Natural killer cell (primary cell): Measurements from ENCODE around the gene MAPK7. TPM values are rescaled to one million over a fixed set of nuclear protein-coding genes. Genes with fewer than 3 reads are reported as not detected.

ENCODE experiments used
- ATAC-seq, 3 donors: fragments of 150-1000 bp in 2 of 3; fragments of 200-7000 bp in 1 of 3; cut with Tn5 transposase; 1 replicate in 1 of 3; 2 replicates in 2 of 3; pipeline ENCODE4 v1.10.0; 2021; ENCODE audit warnings: mild to moderate bottlenecking in 2 of 3, moderate library complexity in 2 of 3
- DNase-seq, 2 donors: peaks; one replicate each; pipeline versions ENCODE4 v3.0.0 to v3.0.0-alpha.2; 2013 to 2021; ENCODE audit warnings: mixed read lengths in 1 of 2
- H3K27ac ChIP-seq: one replicate; pipeline ENCODE4 v1.5.1; 2013; ENCODE audit warnings: mild to moderate bottlenecking, low read length
- H3K27me3 ChIP-seq: one replicate; pipeline ENCODE4 v1.6.1; 2013; ENCODE audit warnings: low read length; ENCODE audit not compliant: control insufficient read depth, insufficient read depth
- H3K36me3 ChIP-seq: one replicate; pipeline ENCODE4 v1.6.1; 2013; ENCODE audit warnings: low read length; ENCODE audit not compliant: control insufficient read depth, insufficient read depth
- H3K4me1 ChIP-seq: one replicate; pipeline ENCODE4 v1.6.1; 2013; ENCODE audit warnings: low read length; ENCODE audit not compliant: control insufficient read depth, insufficient read depth
- H3K4me3 ChIP-seq: one replicate; pipeline ENCODE4 v1.5.1; 2013; ENCODE audit warnings: low read length
- H3K9me3 ChIP-seq: one replicate; pipeline ENCODE4 v1.6.1; 2013; ENCODE audit warnings: low read length; ENCODE audit not compliant: control insufficient read depth, insufficient read depth
- H3K27ac Mint-ChIP-seq, 2 donors: one replicate each; pipeline ENCODE4 v1.8.0; 2022; ENCODE audit warnings: mild to moderate bottlenecking in 2 of 2, mixed read lengths in 2 of 2, moderate library complexity in 1 of 2
- H3K27me3 Mint-ChIP-seq, 2 donors: one replicate each; pipeline ENCODE4 v1.8.0; 2022; ENCODE audit warnings: low read depth in 2 of 2, mixed read lengths in 2 of 2
- H3K36me3 Mint-ChIP-seq: one replicate; pipeline ENCODE4 v1.8.0; 2022; ENCODE audit warnings: mixed read lengths
- H3K4me1 Mint-ChIP-seq, 2 donors: one replicate each; pipeline ENCODE4 v1.8.0; 2022; ENCODE audit warnings: mixed read lengths in 2 of 2
- H3K4me3 Mint-ChIP-seq: one replicate; pipeline ENCODE4 v1.8.0; 2022; ENCODE audit warnings: mild to moderate bottlenecking, moderate library complexity, mixed read lengths
- H3K9me3 Mint-ChIP-seq, 2 donors: one replicate each; pipeline ENCODE4 v1.8.0; 2022; ENCODE audit warnings: mixed read lengths in 2 of 2
- CTCF ChIP-seq: fragments of 200-600 bp; IDR thresholded peaks from one replicate; pipeline ENCODE4 v1.8.0; 2022; ENCODE audit warnings: antibody characterized with exemption
- WGBS: methylation state at CpG from one replicate; pipeline ENCODE4 v1.1.7; 2013; ENCODE audit warnings: missing lambda C conversion rate; ENCODE audit not compliant: insufficient coverage; 5-methylcytosine and 5-hydroxymethylcytosine counted together
- intact Hi-C: fragments of 100-400 bp; cut with micrococcal nuclease; formaldehyde crosslinking; loops from one replicate; pipeline ENCODE4 v1.14.2; 2022
- total RNA-seq, 4 donors: library from RNA; stranded (reverse); fragments of 120-200 nt in 1 of 4; gene quantifications; one replicate each; pipeline versions ENCODE4 v1.2.3 to v1.2.4, GENCODE V29; 2013 to 2022

The MAPK7 gene
- total RNA-seq, 3 donors from 2014 or later (not counting 1 experiment from before 2014, with no cell fraction given) = 39.2 to 63.5 (median 54.1) TPM

DNA sequence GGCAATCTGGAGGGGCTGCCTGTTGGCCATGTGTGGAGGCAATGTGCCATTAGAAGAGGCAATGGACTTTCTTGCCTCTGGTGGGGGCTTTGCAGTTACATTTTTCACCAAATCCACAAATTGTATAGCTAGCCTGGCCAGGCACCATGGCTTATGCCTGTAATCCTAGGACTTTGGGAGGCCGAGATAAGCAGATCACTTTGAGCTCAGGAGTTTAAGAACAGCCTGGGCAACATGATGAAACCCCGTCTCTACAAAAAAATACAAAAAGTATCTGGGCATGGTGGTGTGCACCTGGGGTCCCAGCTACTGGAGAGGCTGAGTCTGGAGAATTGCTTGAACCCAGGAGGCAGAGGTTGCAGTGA, 30.0 kb downstream of the MAPK7 start:
- TF ChIP-seq CTCF = no peak
- Histone ChIP-seq H3K9me3 (no peaks in the 10 kb centered on the region), H3K36me3 (no peaks in the 10 kb centered on the region), H3K4me3 (no peak overlapping the region), H3K27ac (no peak overlapping the region), H3K27me3 (peaks cover 4% of the 10 kb centered on the region), H3K4me1 (no peaks in the 10 kb centered on the region)
- no peak for DNase-seq
- no peak overlapping the region for H3K27ac Mint-ChIP-seq
- no peak for ATAC-seq
- intact Hi-C loops = no loop called here
- WGBS = 97% methylated on average over 2 of the region's 2 CpGs
- no peak overlapping the region for H3K4me3 Mint-ChIP-seq
- no peaks in the 10 kb centered on the region for H3K9me3 Mint-ChIP-seq
- no peaks in the 10 kb centered on the region for H3K27me3 Mint-ChIP-seq
- peaks cover 0 to 12% of the 10 kb centered on the region in 2 donors for H3K4me1 Mint-ChIP-seq
- no peaks in the 10 kb centered on the region for H3K36me3 Mint-ChIP-seq

DNA sequence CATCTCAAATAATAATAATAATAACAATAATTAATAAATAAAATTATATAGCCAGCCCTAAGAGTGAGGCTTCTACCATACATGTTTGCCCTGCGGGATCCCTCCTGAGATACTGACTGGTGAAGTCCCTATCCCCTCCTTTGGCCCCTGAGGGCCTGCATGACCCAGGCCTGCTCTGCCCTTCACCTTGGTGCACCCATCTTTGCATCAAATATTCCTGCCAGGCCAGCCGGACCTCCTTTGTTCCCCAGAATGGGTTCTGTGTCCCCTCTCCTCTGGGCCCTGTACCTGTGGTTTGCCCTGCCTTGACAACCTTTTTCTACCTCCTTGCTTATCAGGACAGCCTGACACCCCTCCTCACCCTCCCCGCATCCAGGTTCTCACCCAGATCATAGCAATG, 30.8 kb downstream of the MAPK7 start:
- WGBS = 96% methylated on average over 2 of the region's 3 CpGs
- Mint-ChIP-seq H3K4me1 (peaks cover 0 to 12% of the 10 kb centered on the region in 2 donors), H3K4me3 (no peak overlapping the region), H3K27ac (no peak overlapping the region), H3K36me3 (no peaks in the 10 kb centered on the region), H3K27me3 (no peaks in the 10 kb centered on the region), H3K9me3 (no peaks in the 10 kb centered on the region)
- H3K27me3 ChIP-seq = peaks cover 4% of the 10 kb centered on the region
- TF ChIP-seq CTCF = no peak
- intact Hi-C loops = no loop called here
- H3K4me3 ChIP-seq = no peak overlapping the region
- DNase-seq (no peak), ATAC-seq (no peak)
- H3K4me1 ChIP-seq = no peaks in the 10 kb centered on the region
- no peaks in the 10 kb centered on the region for H3K9me3 ChIP-seq
- no peaks in the 10 kb centered on the region for H3K36me3 ChIP-seq
- no peak overlapping the region for H3K27ac ChIP-seq

DNA sequence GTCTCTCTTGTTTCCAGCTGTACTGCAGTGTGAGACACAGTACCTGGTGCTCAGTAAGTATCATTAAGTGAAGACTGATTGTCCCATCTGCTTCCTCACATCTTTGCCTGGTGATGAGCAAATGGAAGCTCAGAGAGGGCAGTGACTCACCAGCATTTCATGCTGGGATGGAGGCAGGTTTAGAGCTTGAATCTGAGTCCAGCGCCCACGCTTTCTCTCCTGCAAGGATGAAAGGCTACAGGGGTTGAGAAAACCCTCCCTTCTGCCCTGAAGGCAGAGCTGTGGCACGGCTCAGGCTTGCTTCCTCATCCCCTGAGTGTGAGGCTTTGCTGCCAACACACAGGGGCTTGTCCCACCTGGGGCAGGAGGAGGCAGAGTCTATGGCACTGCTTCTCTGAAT, 31.2 kb downstream of the MAPK7 start:
- no peak for TF ChIP-seq CTCF
- Histone ChIP-seq H3K4me3 (no peak overlapping the region), H3K27ac (no peak overlapping the region), H3K27me3 (peaks cover 4% of the 10 kb centered on the region), H3K9me3 (no peaks in the 10 kb centered on the region), H3K4me1 (no peaks in the 10 kb centered on the region), H3K36me3 (no peaks in the 10 kb centered on the region)
- H3K4me3 Mint-ChIP-seq = no peak overlapping the region
- no peaks in the 10 kb centered on the region for H3K36me3 Mint-ChIP-seq
- H3K9me3 Mint-ChIP-seq = no peaks in the 10 kb centered on the region
- 75% methylated on average over 3 of the region's 3 CpGs for whole genome bisulfite sequencing
- H3K27ac Mint-ChIP-seq = no peak overlapping the region
- no peaks in the 10 kb centered on the region for H3K27me3 Mint-ChIP-seq
- H3K4me1 Mint-ChIP-seq = peaks cover 0 to 12% of the 10 kb centered on the region in 2 donors
- ATAC-seq (no peak), DNase-seq (no peak)
- intact Hi-C loops = no loop called here

DNA sequence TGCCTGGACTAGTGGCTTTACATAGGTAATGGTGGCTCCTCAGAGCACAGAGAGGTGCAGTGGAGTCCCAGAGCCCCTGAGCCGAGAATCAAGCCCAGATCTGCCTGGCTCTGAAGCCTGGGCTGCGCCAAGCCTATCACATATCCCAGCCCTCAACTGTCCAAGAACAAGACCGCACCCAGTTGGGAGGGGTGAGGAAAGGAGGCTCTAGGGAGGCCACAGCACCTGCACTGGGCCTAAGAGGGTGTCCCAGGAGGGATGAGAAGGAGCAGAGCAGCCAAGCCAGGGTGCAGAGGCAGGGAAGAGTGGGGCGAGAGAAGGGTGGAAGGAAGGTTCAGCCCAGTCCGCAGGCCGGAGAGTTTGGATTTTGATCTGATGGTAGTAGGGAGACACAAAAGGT, 31.8 kb downstream of the MAPK7 start:
- no peaks in the 10 kb centered on the region for H3K9me3 Mint-ChIP-seq
- Histone ChIP-seq H3K4me3 (no peak overlapping the region), H3K9me3 (no peaks in the 10 kb centered on the region), H3K27ac (no peak overlapping the region), H3K4me1 (no peaks in the 10 kb centered on the region), H3K27me3 (peaks cover 4% of the 10 kb centered on the region), H3K36me3 (no peaks in the 10 kb centered on the region)
- no peak overlapping the region for H3K4me3 Mint-ChIP-seq
- no peak for TF ChIP-seq CTCF
- peaks cover 0 to 12% of the 10 kb centered on the region in 2 donors for H3K4me1 Mint-ChIP-seq
- no peaks in the 10 kb centered on the region for H3K36me3 Mint-ChIP-seq
- intact Hi-C loops = no loop called here
- H3K27me3 Mint-ChIP-seq = no peaks in the 10 kb centered on the region
- H3K27ac Mint-ChIP-seq = no peak overlapping the region
- DNase-seq (no peak), ATAC-seq (no peak)
- WGBS = 93% methylated on average over 5 of the region's 6 CpGs
